Limb (tissue), 2 donors: Measurements from ENCODE around the gene DDR1.
"Not testable (repeated sequence)": the region's sequence is repeated elsewhere in the genome, so short reads cannot be mapped to it uniquely, and the experiment has no call there.

Source experiments
- DNase-seq, 2 donors: peaks; one replicate each; pipeline ENCODE4 v3.0.0-alpha.2; 2016; ENCODE audit errors: extremely low spot score in 2 of 2

Gene DDR1

DNA sequence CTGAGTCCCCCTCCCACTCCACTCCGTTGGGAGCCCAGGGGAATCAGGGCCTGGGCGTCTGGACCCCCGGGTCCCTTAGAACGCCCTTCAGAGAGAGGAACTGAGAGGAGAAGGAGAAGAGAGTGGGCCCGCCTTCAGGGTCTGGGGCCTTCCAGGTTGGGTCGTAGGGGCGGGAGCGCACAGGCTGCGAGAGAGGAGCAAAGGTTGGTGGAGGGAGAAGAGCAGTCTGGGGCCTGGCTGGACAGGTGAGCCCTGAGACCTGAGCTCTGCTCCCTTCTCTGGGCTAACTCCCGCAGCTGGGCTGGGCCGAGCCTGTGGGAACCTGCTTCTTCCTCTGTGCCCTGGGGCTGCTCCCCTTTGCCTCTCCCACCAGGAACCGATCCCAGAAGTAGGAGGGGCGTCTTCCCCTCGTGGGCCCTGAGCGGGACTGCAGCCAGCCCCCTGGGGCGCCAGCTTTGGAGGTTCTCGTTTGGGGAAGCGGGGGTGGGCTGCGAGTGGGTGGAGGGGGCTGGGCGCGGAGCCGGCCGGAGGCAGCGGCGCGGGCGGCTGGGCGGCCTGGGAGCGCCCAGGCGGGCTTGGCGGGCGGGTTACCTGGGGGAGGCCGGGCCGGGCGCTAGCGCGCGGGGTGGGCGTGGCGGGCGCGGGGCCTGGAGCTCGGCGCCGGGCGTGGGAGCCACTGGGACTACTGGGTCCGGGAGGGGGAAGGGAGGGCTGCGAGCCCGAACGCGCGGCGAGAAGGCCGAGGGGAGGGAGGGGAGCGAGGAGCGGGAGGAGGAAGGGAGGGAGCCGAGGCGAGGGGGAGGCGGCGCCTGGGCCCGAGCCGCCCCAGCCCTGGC is at the start of gene DDR1:
Gene DDR1, plus strand, starts transcription at position 835 of the 836 bp plus-strand sequence. CDS start 4,211 bp downstream, outside the sequence.
- DNase-seq: peak; percentile 81 to 87

DNA sequence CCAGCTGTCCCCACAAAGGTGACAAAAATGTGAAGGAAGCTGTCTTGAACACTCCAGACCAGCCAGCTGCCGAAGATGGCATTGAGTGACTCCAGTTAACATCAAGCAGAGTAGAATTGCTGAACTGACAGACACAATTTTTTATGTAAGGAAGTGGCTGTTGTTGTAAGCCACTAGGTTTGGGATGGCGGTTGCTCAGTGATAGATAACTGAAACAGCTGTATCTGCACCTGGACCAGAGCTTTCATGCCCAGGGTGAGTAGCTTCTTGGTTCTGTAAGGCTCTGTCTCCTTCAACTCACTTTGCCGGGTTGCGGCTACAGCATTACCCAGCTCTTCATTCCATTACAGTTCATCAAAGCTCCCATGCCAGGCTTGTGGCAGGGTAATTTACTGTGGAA is 49.7 kb upstream of the DDR1 start:
- DNase-seq: no peak

DNA sequence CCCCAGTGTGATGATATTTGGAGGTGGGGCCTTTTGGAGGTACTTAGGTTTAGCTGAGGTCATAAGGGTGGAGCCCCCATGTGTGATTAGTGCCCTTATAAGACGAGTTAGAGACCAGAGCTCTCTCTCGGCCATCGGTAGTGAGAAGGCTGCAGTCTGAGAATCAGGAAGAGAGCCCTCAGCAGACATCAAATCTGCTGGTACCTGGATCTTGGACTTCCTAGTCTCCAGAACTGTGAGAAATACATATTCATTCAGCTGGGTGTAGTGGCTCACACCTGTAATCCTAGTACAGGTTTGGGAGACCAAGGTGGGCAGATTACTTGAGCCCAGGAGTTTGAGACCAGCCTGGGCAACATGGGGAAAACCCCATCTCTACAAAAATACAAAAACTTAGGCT is 48.7 kb upstream of the DDR1 start:
- no peak for DNase-seq

DNA sequence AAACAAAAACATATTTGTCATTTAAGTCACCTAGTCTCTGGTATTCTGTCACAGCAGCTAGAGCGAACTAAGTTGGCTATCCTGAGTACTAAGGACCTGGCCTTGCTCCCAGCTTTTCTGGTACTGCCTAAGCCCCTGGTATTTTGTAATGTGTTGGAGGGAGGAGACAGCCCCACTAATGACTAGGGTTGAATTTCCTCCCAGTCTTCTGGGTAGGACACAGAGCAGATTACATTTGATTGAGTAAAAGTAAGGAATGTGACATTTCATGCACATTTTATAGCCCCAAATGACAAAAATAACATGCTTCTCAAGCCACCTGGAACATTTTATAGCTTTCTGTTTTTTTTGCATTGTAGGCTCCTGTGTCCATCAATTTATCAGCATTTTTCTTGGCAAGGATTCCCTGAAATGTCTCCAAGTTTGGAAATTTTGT is 47.9 kb upstream of the DDR1 start:
- peak in 1 of 2 donors; percentile 48 for DNase-seq

DNA sequence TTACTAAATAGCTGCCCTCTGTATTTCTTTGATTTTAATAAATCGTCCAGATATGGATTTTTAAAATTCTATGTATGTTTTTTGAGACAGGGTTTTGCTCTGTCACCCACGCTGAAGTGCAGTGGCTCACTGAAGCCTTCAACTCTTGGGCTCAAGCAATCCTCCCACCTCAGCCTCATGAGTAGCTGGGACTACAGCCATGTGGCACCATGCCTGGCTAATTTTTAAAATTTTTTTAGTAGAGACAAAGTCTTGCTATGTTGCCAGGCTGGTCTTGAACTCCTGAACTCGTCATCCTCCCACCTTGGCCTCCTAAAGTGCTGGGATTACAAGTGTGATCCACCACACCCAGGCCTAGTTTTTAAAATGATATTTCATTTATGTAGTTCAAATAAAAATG is 47.4 kb upstream of the DDR1 start:
- no peak for DNase-seq

DNA sequence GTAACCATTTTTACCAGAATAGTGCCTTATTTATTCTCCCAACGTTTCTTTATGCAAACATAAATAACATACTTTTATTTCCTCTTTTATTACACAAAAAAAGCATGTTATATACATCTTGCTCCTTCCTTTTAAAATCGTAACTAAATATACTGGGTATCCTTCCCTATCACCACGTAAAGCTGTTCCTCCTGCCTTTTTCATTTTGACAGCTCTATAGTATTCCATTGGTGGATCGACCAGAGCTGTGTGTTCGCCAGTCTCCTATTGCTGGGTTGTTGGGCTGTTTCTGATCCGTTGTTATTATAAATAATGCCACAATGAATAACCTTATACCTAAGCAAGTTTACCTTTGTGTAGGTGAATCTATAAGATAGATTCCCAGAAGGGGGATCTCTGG is 46.9 kb upstream of the DDR1 start:
- DNase-seq: no peak

DNA sequence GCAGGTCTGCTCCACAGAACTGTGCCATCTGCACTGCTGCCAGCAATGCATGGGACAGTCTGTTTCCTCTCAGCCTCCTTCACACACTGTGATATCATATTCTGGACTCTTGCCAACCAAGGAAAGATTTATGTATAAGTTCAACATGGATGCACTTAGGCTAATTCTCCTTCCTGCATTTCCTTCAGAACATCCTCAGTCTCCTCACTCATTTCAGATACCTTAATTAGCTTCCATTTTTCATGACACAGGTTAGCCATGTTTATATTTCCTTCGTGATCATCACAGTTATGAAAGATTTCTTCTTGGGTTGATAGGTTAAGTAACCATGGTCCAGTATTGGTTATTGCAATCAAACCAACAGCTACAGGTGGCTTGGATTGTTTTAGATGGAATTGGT is 46.4 kb upstream of the DDR1 start:
- no peak for DNase-seq

DNA sequence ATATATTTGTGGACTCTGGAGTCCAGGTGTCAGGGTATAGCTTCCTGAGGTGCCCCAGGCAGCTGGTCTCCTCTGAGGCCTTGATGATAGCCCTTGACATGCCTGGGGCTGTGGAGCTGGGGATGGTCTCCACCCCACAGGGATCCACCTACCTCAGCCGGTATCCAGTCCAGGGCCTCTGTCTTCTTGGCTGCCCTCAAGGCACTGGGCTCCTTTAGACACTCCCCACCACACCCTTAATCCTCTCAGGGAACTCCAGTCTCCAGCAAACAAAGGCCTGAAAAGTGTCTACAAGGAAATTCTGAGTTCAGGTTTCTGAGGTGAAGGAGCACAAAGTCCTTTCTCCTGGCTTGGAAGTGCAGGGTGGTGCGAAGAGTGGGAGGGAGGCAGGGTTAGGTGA is 44.6 kb upstream of the DDR1 start:
- DNase-seq: no peak

DNA sequence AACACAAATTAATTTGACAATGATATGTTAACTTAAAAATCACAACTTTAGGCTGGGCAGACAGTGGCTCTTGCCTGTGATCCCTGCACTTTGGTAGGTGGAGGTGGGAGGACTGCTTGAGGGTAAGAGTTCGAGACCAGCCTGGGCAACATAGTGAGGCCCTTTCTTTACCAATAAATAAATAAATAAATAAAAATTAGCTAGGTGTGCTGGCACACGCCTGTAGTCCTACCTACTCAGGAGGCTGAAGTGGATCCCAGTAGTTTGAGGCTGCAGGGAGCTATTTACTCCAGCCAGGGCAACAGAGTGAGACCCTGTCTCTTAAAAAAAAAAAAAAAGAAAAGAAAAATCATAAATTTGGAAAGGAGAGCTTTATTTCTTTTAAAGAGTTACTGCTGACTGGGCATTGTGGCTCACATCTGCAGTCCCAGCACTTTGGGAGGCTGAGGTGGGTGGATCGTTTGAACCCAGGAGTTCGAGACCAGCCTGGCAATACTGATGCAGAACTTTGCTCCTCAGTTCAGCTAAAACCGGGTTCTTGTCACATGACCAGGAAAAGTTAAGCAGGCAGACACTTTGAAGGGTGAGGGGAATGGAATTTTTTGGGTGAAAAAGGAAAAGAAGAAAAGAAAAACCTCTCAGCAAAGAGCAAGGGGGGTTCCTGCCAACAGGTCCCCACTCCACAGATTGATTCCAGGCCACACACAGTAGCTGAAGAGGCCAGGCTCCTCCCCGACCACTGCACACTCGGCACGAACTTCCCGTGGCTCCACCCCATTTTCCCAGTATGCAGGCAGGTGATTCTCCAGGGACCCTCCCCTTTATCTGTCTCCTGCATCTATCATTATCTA is 44.0 kb upstream of the DDR1 start:
- no peak for DNase-seq

DNA sequence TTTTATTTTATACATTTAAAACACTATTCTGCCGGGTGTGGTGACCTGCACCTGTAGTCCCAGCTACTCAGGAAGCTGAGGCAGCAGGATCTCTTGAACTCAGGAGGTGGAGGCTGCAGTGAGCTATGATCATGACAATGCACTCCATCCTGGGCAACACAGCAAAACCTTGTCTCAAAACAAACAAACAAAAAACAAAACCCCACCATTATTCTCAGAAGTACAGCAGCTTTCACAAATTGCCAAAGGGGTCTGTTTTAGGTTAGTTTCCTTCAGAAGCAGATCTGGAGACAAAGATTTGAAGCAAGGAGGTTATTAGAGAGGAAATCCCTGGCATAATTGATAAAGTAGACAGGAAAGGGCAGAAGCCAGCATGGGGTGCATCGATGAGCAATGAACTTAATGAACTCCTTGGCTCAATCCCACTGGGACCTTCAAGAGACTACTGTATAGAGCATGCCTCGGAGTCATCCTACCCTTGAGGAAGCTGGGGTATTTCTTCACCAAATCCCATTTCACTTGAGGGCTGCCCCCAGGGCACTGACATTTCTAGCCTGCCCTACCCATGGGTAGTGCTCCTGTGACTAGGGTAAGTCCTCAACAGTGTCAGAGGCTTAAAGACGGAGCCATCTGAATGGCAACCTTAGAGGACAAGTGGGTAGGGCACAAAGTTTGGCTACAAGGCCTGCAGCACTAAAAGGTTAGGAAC is 43.2 kb upstream of the DDR1 start:
- DNase-seq: no peak

DNA sequence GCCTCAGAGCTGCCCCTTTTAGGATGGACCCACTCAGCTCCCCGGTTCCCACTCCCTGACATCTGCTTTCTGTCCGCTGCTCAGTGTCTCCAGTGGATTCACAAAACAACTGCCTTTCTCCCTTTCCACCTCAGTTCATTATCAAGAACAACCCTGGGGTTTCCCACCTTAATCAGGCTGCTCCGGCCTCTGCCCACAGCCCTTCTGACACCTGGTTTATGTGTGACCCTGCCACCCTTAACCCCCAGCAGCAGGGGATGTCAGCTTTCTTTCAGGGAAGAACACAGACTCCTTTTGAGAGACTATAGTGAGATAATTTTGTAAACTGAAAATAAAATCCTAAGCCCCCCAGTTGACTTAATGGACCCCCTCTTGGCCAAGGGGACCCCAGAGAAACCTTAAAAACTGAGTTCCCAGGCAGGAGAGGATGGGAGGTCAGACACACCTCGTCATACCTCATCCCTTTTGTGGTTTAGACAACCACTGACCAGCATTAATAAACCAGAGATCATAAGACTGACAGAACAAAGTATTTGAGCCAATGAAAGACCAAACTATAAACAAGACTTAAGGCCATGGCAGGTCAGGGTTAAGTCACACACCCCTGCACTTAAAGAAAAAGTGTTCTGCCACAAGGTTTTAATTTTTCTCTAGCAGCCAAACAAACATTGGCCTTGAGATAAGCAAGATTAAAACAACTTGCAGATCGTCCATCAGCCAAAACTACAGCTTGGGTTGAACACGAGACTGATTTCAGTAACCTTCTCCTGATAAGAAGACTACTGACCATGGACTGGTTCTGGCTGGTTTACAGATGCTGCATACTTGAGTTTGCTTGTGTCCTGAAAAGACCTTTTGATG is 42.4 kb upstream of the DDR1 start:
- no peak for DNase-seq

DNA sequence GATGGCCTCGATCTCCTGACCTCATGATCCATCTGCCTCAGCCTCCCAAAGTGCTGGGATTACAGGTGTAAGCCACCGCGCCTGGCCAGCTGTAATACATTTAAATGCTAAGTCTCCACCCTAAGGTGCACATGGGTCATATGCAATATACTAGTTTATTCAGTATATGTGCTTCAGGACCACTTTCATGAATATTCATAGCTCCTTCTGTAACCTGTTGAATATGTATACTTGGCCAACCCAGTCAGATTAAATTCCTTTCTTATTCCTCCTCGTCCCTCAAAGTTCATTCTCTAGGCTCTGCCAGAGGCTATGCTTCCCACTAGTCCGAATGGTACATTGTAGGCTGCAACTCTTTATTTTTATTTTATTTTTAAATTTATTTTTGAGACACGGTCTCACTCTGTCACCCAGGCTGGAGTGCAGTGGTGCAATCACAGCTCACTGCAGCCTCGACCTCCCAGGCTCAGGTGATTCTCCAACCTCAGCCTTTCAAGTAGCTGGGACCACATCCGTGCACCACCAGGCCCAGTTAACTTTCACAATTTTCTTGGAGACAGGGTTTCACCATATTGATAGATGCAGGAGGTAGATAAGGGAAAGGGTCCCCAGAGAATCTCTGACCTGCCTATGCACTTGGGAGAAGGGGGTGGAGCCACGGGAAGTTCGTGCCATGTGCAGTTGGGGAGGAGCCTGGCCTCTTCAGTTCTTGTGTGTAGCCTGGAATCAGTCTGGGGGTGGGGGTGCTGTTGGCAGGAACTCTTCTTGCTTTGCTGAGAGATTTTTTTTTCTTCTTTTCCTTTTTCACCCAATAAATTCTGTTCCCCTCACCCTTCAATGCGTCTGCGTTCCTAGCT is 41.3 kb upstream of the DDR1 start:
- DNase-seq: no peak

DNA sequence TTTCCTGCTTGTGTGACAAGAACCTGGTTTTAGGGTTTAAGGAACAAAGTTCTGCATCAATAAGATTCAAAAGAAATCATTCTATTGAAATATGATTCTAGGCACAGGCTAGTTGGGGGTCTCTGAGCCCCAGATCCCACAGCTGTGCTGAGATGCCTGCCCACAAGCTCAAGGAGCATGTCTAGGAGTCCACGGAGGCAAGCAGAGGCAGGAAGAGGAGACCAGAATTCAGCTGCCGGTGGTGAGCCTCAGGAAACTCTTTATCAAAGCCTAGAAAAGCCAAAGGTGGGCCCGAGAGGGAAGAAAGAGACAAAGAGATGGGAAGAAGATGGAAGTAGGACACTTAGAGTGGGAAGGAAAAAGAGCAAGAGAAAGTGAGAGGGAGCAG is 40.7 kb upstream of the DDR1 start:
- DNase-seq: no peak

DNA sequence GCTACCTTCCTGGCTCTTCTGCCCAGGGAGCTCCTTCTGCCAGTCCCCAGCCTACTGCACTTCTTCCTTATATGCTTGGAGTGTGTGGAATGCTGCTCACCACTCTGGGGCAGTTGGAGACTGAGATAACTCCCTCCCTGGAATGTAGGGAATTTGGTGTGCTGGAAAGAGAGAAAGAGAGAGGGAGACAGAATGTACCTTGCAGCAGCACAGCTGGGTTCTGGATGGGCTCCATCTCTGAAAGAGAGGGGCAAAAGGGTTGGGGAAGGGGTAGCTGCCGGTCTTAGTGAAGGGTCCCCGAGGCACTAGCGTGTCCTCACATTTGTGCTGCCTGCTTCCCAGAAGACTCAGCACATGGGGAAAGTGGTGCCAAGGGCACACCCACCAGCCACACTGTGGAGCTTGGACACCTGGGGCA is 40.2 kb upstream of the DDR1 start:
- DNase-seq: no peak

DNA sequence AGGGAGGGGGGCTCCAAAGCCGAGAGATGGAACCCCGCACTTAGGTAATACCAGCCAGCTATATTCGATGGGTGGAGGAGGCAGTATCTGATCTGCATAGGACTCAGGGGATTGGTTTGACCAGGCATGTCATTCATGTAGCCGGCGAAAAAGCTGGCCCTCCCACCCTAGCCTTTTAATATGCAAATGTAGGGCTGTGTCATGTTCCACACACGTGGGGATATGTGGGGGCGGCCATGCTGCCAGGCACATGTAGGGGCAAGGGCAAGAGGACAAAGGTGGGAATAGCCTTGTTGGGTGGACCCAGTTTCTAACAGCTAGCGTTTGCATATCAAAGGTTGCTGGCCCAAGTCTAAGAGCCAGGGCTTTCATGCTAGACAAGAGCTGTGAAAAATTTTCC is 39.1 kb upstream of the DDR1 start:
- DNase-seq: no peak

DNA sequence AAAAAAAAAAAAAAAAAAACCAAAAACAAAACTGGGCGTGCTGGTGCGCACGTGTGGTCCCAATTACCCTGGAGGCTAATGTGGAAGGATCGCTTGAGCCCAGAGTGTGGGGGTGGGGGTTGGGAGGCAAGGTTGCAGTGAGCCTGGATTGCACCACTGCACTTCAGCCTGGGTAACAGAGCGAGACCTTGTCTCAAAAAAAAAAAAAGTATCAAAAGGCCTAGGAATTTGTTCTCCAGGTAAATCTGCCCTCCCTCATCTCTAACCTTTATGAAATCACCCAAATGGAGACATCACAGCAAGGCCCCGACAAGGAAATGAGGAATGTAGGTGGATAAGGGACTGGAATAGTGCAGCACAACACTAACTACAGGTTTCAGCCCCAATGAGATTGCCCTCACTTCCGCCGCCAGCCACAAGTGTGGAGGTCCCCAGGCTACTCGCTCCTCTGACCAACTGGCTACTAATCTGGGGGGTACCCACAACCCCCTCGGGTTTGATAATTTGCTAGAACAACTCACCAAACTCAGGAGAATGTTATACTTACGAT is 36.8 kb upstream of the DDR1 start:
- no peak for DNase-seq

DNA sequence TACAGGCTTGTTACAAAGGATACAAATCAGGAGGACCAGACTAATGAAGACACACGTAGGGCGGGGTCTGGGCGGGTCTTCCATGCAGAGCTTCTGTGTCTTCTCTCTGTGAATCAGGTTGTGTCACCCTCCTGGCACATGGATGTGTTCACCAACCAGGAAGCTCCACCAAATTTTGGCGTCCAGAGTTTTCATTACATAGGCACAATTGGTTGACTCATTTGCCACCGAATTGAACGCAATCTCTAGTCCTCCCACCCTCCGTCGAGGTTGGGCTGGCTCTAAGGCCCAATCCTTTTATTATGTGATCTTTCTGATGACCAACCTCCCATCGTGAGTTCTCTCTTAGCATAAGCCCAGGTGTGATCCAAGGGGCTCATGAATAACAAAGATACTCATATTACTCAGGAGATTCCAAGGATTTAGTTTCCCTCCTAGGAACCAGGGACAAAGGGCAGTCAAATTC is 36.3 kb upstream of the DDR1 start:
- no peak for DNase-seq

DNA sequence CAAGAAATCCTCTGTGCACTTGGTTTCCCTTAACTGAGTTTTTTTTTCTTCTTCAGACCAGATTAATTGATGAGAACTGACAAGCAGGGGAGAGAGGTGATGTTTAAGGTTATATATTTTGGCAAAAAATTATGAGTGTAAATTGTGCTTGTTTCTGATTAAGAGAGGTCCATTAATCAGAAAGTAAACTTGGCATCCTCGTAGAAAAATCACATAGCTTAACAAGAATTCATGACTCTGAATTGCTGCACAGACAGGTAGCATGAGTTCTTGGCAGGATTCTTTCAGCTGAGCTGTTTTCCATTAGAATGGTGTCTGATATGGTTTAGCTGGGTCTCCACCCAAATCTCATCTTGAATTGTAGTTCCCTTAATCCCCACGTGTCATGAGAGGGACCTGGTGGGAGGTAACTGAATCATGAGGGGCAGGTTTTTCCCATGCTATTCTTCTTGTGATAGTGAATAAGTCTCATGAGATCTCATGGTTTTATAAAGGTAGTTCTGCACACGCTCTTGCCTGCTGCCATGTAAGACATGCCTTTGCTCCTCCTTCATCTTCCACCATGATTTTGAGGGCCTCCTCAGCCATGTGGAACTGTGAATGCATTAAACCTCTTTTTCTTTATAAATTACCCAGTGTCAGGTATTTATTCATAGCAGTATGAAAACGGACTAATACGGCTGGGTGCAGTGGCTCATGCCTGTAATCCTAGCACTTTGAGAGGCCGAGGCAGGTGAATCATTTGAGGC is 34.2 kb upstream of the DDR1 start:
- no peak for DNase-seq

DNA sequence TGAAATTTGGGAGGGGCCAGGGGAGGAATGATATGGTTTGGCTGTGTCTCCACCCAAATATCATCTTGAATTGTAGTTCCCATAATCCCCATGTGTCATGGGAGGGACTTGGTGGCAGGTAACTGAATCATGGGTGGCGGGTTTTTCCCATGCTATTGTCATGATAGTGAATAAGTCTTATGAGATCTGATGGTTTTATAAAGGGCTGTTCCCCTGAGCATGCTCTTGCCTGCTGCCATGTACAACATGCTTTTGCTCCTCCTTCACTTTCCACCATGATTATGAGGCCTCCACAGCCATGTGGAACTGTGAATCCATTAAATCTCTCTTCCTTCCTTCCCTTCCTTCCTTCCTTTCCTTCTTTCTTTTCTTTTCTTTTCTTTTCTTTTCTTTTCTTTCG is 31.9 kb upstream of the DDR1 start:
- DNase-seq: not testable (repeated sequence)
